Measurements from ENCODE around the gene SPATC1L. TPM values are rescaled to one million over a fixed set of nuclear protein-coding genes. Genes with fewer than 3 reads are reported as not detected.

SPATC1L gene
- total RNA-seq, 1 experiment from 2014 or later, result 36.0 TPM

- no peak overlapping the region for H4K5ac ChIP-seq (ENCODE audit: insufficient read length, low read depth, low read length)
- H3K79me1 ChIP-seq (ENCODE audit: insufficient read depth, low read depth, low read length, poor library complexity, severe bottlenecking), result no peaks in the 10 kb centered on the region
- H3K4me1 Mint-ChIP-seq, result no peaks in the 10 kb centered on the region
- H3K27me3 Mint-ChIP-seq (ENCODE audit: low read depth), result no peaks in the 10 kb centered on the region
- H3K9me3 Mint-ChIP-seq, result peaks cover 15 to 32% of the 10 kb centered on the region in 2 experiments
- no peak overlapping the region for H2BK12ac ChIP-seq (ENCODE audit: insufficient read length, low read depth, low read length)
- no peak overlapping the region for H2BK120ac ChIP-seq (ENCODE audit: low read depth, low read length, poor library complexity, severe bottlenecking)
- no peak overlapping the region for H2BK20ac ChIP-seq (ENCODE audit: low read depth, low read length, poor library complexity, severe bottlenecking)
- no peak overlapping the region for H3K4me3 Mint-ChIP-seq
- H3K23me2 ChIP-seq (ENCODE audit: insufficient read length, low read depth, low read length, poor library complexity, severe bottlenecking), result no peaks in the 10 kb centered on the region
- H3K9me3 ChIP-seq (ENCODE audit: control insufficient read depth, low read depth, low read length), result no peaks in the 10 kb centered on the region
- H3K36me3 Mint-ChIP-seq (ENCODE audit: insufficient read depth in 1 of 3, low read depth in 3 of 3), result peaks cover 31 to 41% (median 34%) of the 10 kb centered on the region in 3 experiments
- H3K4me2 ChIP-seq (ENCODE audit: insufficient read depth, insufficient read length, low read length), result no peak overlapping the region
- H3K79me2 ChIP-seq (ENCODE audit: insufficient read depth, low read length), result no peaks in the 10 kb centered on the region
- H4K8ac ChIP-seq (replicated peaks; ENCODE audit: insufficient read length, low read depth, low read length), result no peak overlapping the region
- H3K18ac ChIP-seq (ENCODE audit: insufficient read length, low read depth, low read length), result no peak overlapping the region
- no peak overlapping the region for H2BK5ac ChIP-seq (ENCODE audit: insufficient read length, low read length)
- H3K23ac ChIP-seq (ENCODE audit: insufficient read length, low read depth, low read length), result no peak overlapping the region
- H3K4me1 ChIP-seq (ENCODE audit: insufficient read depth, low read length), result no peaks in the 10 kb centered on the region
- peak; percentile 27 for DNase-seq
- H3K27ac ChIP-seq (ENCODE audit: insufficient read length, low read depth, low read length), result no peak overlapping the region
- H2BK15ac ChIP-seq (ENCODE audit: low read depth, low read length), result no peak overlapping the region
- H4K91ac ChIP-seq (ENCODE audit: insufficient read length, low read depth, low read length), result no peak overlapping the region
- H3T11ph ChIP-seq (ENCODE audit: low read length), result no peak overlapping the region
- H3K27me3 ChIP-seq (ENCODE audit: insufficient read depth, low read length), result no peaks in the 10 kb centered on the region
- H3K14ac ChIP-seq (ENCODE audit: insufficient read depth, low read length), result no peak overlapping the region
- H4K20me1 ChIP-seq (ENCODE audit: control insufficient read depth, insufficient read depth, insufficient read length), result no peaks in the 10 kb centered on the region
- no peak overlapping the region for H2AK5ac ChIP-seq (ENCODE audit: insufficient read length, low read length)
- no peak overlapping the region for H3K56ac ChIP-seq (ENCODE audit: insufficient read length, low read depth, low read length)
- H3K4ac ChIP-seq (ENCODE audit: low read depth, low read length), result no peak overlapping the region
- no peak overlapping the region for H2AFZ ChIP-seq (ENCODE audit: low read length)
- H3K9ac ChIP-seq (ENCODE audit: extremely low read depth, insufficient read length, low read length), result no peak overlapping the region
- H3K27ac Mint-ChIP-seq, result no peak overlapping the region
- TF ChIP-seq CTCF (conservative IDR thresholded peaks at IDR 0.05), result no peak
- no CpG with 5 or more reads among the region's 72 CpGs for WGBS (ENCODE audit: extremely low coverage, insufficient read length, low lambda C conversion rate)
Measured at GRCh38 chr21:46160907-46161632, 23.2 kb downstream of the SPATC1L start.

Data from H9 (cell line).